Mesenchymal stem cell (in vitro differentiated cells and primary cell): Measurements from ENCODE around the gene IRF2BP2.
A peak's percentile ranks its signal among the peaks of the same experiment; 100 is the strongest.
"Not testable (repeated sequence)": the region's sequence is repeated elsewhere in the genome, so short reads cannot be mapped to it uniquely, and the experiment has no call there.

Experiments used
- DNase-seq: peaks from one replicate; pipeline ENCODE4 v3.0.0-alpha.2; 2013
- H2AFZ ChIP-seq: one replicate; pipeline ENCODE4 v1.6.1; 2013; ENCODE audit warnings: low read depth, mild to moderate bottlenecking, control low read depth, inconsistent platforms, low read length, moderate library complexity
- H2AK5ac ChIP-seq: 2 replicates; pipeline ENCODE4 v1.6.1; 2013; ENCODE audit warnings: low read length, moderate library complexity, mild to moderate bottlenecking, inconsistent platforms; ENCODE audit not compliant: severe bottlenecking
- H2BK120ac ChIP-seq: one replicate; pipeline ENCODE4 v1.6.1; 2013; ENCODE audit warnings: low read depth, mild to moderate bottlenecking, inconsistent platforms, low read length, moderate library complexity
- H2BK12ac ChIP-seq, 2 experiments: one replicate each; pipeline ENCODE4 v1.6.1; 2013; ENCODE audit warnings: inconsistent platforms in 2 of 2, low read length in 2 of 2, mild to moderate bottlenecking in 2 of 2, moderate library complexity in 2 of 2, control low read depth in 1 of 2
- H2BK15ac ChIP-seq: one replicate; pipeline ENCODE4 v1.6.1; 2013; ENCODE audit warnings: mild to moderate bottlenecking, low read depth, inconsistent platforms; ENCODE audit not compliant: poor library complexity, severe bottlenecking
- H2BK5ac ChIP-seq: 2 replicates; pipeline ENCODE4 v1.6.1; 2013; ENCODE audit warnings: low read depth, mild to moderate bottlenecking, low read length, control low read depth, inconsistent platforms; ENCODE audit not compliant: poor library complexity, severe bottlenecking
- H3K14ac ChIP-seq, 2 experiments: one replicate each; pipeline ENCODE4 v1.6.1; 2013; ENCODE audit warnings: inconsistent platforms in 2 of 2, low read length in 2 of 2, control low read depth in 1 of 2, mild to moderate bottlenecking in 1 of 2, moderate library complexity in 1 of 2
- H3K18ac ChIP-seq, 2 experiments: one replicate each; pipeline ENCODE4 v1.6.1; 2013; ENCODE audit warnings: inconsistent platforms in 2 of 2, low read length in 2 of 2, control low read depth in 1 of 2, low read depth in 1 of 2, mild to moderate bottlenecking in 1 of 2
- H3K23ac ChIP-seq, 2 experiments: one replicate each; pipeline ENCODE4 v1.6.1; 2013; ENCODE audit warnings: inconsistent platforms in 2 of 2, low read length in 2 of 2, mild to moderate bottlenecking in 2 of 2, moderate library complexity in 2 of 2, control low read depth in 1 of 2
- H3K27ac ChIP-seq: 2 replicates; pipeline ENCODE4 v1.5.1; 2013; ENCODE audit warnings: mild to moderate bottlenecking, moderate library complexity, low read length, control low read depth, inconsistent platforms; ENCODE audit not compliant: poor library complexity, severe bottlenecking
- H3K27me3 ChIP-seq, 2 experiments: 2 replicates each; pipeline versions ENCODE4 v1.6.1 to v1.7.0; 2013; ENCODE audit warnings: low read length in 2 of 2, mild to moderate bottlenecking in 2 of 2, moderate library complexity in 2 of 2, control low read depth in 1 of 2, inconsistent platforms in 1 of 2; ENCODE audit not compliant: control insufficient read depth in 1 of 2, insufficient read depth in 1 of 2
- H3K36me3 ChIP-seq, 2 experiments: 2 replicates each; pipeline versions ENCODE4 v1.6.1 to v1.7.0; 2013; ENCODE audit warnings: low read length in 2 of 2, control low read depth in 1 of 2, inconsistent platforms in 1 of 2, low read depth in 1 of 2, mild to moderate bottlenecking in 1 of 2; ENCODE audit not compliant: insufficient read depth in 2 of 2, control insufficient read depth in 1 of 2
- H3K4ac ChIP-seq, 2 experiments: one replicate each; pipeline ENCODE4 v1.6.1; 2013; ENCODE audit warnings: inconsistent platforms in 2 of 2, low read length in 2 of 2, mild to moderate bottlenecking in 2 of 2, moderate library complexity in 2 of 2, control low read depth in 1 of 2, low read depth in 1 of 2
- H3K4me1 ChIP-seq: 2 replicates; pipeline ENCODE4 v1.6.1; 2013; ENCODE audit warnings: low read depth, low read length, control low read depth; ENCODE audit not compliant: control insufficient read depth, insufficient read depth
- H3K4me2 ChIP-seq: 2 replicates; pipeline ENCODE4 v1.6.1; 2013; ENCODE audit warnings: low read length, mild to moderate bottlenecking, inconsistent platforms; ENCODE audit not compliant: poor library complexity, severe bottlenecking
- H3K4me3 ChIP-seq, 2 experiments: 2 replicates each; pipeline versions ENCODE4 v1.5.1 to v1.7.0; 2013; ENCODE audit warnings: low read length in 2 of 2, mild to moderate bottlenecking in 2 of 2, control low read depth in 1 of 2, low read depth in 1 of 2; ENCODE audit not compliant: insufficient read depth in 1 of 2
- H3K79me1 ChIP-seq: replicated peaks from 2 replicates; pipeline ENCODE4 v1.6.1; 2013; ENCODE audit warnings: mild to moderate bottlenecking, control low read depth, low read length, inconsistent platforms; ENCODE audit not compliant: poor library complexity, severe bottlenecking
- H3K9ac ChIP-seq: 2 replicates; pipeline ENCODE4 v1.7.0; 2013; ENCODE audit warnings: mild to moderate bottlenecking, low read length, moderate library complexity
- H3K9me3 ChIP-seq: 2 replicates; pipeline ENCODE4 v1.7.0; 2013; ENCODE audit warnings: mild to moderate bottlenecking, low read length; ENCODE audit not compliant: control insufficient read depth
- H4K8ac ChIP-seq: one replicate; pipeline ENCODE4 v1.6.1; 2013; ENCODE audit warnings: inconsistent platforms, mild to moderate bottlenecking, low read length, moderate library complexity
- H4K91ac ChIP-seq: one replicate; pipeline ENCODE4 v1.6.1; 2013; ENCODE audit warnings: mild to moderate bottlenecking, low read length, inconsistent platforms
- WGBS: methylation state at CpG from one replicate; pipeline ENCODE4 v1.1.7; 2013; ENCODE audit warnings: mixed read lengths; 5-methylcytosine and 5-hydroxymethylcytosine counted together

IRF2BP2 gene

DNA sequence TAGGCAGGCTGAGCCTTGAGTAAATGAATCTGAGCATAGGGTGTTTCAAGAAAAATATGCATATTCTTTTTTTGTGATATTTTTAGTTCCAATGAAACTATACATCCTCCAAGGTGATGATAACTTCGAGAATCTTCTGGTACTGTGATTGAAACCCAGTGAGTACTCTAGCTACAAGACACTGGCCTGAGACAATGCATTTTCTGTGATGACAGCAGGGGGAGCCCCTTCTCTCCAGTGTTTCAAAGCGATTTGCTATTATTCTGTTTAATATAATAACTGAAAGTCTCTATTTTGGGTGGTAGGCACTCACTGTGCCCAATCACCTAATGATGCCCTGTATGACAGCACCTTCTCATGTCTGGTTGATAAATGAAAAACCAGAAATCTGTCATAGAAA lies 12.1 kb downstream of the IRF2BP2 start:
- no peak overlapping the region for H3K4me2 ChIP-seq
- H2BK12ac ChIP-seq: no peak overlapping the region
- DNase-seq: peak; percentile 68
- H3K9me3 ChIP-seq: no peaks in the 10 kb centered on the region
- no peak overlapping the region for H2AFZ ChIP-seq
- H3K36me3 ChIP-seq: peaks cover 0 to 13% of the 10 kb centered on the region in 2 experiments
- H4K8ac ChIP-seq: no peak overlapping the region
- H3K27ac ChIP-seq: no peak overlapping the region
- H4K91ac ChIP-seq: no peak overlapping the region
- H3K4ac ChIP-seq: no peak overlapping the region
- H3K14ac ChIP-seq: no peak overlapping the region
- no peak overlapping the region for H3K23ac ChIP-seq
- H2AK5ac ChIP-seq: no peak overlapping the region
- no peak overlapping the region for H3K18ac ChIP-seq
- no peak overlapping the region for H2BK15ac ChIP-seq
- peak overlapping the region; percentile 14 for H3K9ac ChIP-seq
- WGBS: 70% methylated on average over 1 of the region's 2 CpGs
- no peaks in the 10 kb centered on the region for H3K79me1 ChIP-seq
- no peak overlapping the region for H2BK5ac ChIP-seq
- no peaks in the 10 kb centered on the region for H3K27me3 ChIP-seq
- peaks cover 1% of the 10 kb centered on the region for H3K4me1 ChIP-seq
- no peak overlapping the region for H3K4me3 ChIP-seq
- H2BK120ac ChIP-seq: no peak overlapping the region

DNA sequence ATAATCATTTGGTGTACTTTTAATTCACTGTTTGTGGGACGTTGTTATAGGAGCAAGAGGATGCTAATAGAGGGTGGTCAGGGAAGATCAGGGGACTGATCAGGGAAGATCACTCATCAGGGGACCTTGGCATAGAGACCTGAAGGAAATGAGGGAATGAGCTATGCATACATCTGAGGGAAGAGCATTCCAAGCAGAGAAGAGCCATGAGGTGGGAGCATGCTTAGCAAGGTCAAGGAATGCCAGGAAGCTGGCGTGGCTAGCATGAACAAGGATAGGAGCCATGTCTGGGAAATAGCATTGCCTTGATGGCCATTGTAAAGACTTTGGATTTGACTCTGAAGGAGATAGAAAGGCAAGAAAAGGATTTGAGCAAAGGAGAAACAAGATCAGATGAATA lies 14.1 kb downstream of the IRF2BP2 start:
- no peak overlapping the region for H4K8ac ChIP-seq
- H3K23ac ChIP-seq: no peak overlapping the region
- no peaks in the 10 kb centered on the region for H3K36me3 ChIP-seq
- H3K9me3 ChIP-seq: no peaks in the 10 kb centered on the region
- DNase-seq: no peak
- no peak overlapping the region for H3K4me2 ChIP-seq
- H3K14ac ChIP-seq: no peak overlapping the region
- no peak overlapping the region for H3K4ac ChIP-seq
- H2BK5ac ChIP-seq: no peak overlapping the region
- H3K4me1 ChIP-seq: peaks cover 1% of the 10 kb centered on the region
- H2BK120ac ChIP-seq: no peak overlapping the region
- no peaks in the 10 kb centered on the region for H3K79me1 ChIP-seq
- no peak overlapping the region for H3K4me3 ChIP-seq
- no peak overlapping the region for H3K18ac ChIP-seq
- H2BK15ac ChIP-seq: no peak overlapping the region
- H2AFZ ChIP-seq: no peak overlapping the region
- no peak overlapping the region for H2BK12ac ChIP-seq
- no peak overlapping the region for H3K27ac ChIP-seq
- H2AK5ac ChIP-seq: no peak overlapping the region
- 92% methylated on average over 2 of the region's 2 CpGs for WGBS
- H3K9ac ChIP-seq: no peak overlapping the region
- H4K91ac ChIP-seq: no peak overlapping the region
- H3K27me3 ChIP-seq: no peaks in the 10 kb centered on the region

DNA sequence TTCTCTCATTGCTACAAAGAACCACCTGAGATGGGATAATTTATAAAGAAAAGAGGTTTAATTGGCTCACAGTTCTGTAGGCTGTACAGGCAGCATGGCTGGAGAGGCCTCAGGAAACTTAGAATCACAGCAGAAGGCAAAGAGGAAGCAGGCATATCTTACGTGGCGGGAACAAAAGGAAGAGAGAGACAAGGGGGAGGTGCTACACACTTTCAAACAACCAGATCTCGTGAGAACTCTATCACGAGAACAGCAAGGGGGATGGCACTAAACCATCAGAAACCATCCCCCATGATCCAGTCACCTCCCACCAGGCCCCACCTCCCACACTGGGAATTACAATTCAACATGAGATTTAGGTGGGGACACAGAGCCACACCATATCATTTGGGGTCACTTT lies 15.4 kb downstream of the IRF2BP2 start:
- H2AK5ac ChIP-seq, H2BK12ac ChIP-seq, H2AFZ ChIP-seq, H2BK120ac ChIP-seq, H3K9me3 ChIP-seq, H3K4ac ChIP-seq, H3K14ac ChIP-seq, H3K4me2 ChIP-seq, DNase-seq, H2BK15ac ChIP-seq, H3K4me3 ChIP-seq, H3K79me1 ChIP-seq, H3K18ac ChIP-seq, H2BK5ac ChIP-seq, H3K9ac ChIP-seq, H3K27me3 ChIP-seq, H3K4me1 ChIP-seq, H3K36me3 ChIP-seq, H3K23ac ChIP-seq, H3K27ac ChIP-seq, H4K91ac ChIP-seq, H4K8ac ChIP-seq: not testable (repeated sequence)
- WGBS: 98% methylated on average over 4 of the region's 4 CpGs

DNA sequence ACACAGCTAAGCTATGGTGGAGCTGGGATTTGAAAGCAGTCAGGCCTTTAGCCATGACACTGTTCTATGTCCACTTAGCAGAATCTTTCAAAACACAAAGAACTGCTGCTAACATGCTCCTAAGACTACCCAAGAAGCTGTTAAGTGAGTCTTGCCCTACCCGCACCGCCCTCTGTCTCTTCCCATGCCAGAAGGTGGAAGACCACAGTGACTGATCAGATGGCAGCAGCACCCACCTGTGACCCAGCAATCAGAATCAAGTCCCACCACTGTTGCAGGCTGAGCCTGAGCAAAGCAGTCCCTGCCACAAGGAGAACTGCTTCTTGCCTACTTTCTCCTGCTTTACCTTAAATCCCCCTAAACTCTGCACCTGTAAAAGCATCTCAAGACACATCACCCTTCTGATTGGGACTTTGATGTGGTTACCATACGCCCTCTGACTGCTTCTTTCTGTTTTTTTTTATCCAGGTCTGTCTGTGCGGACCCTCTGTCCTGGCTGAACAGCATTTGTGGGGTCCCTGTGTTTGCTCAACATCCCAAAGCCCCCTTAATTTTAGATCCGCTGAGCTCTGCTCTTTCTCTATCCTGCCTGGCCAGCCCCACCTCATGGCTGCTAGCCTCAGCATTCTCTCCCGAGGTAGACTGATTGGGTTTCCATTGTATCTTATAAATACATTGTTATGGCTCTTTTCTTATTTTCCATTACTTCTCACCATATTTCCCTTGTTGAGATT lies 16.0 kb downstream of the IRF2BP2 start:
- Histone ChIP-seq H3K4me2 (no peak overlapping the region), H3K23ac (no peak overlapping the region), H4K91ac (no peak overlapping the region), H3K4me1 (no peaks in the 10 kb centered on the region), H3K9me3 (no peaks in the 10 kb centered on the region), H3K27me3 (no peaks in the 10 kb centered on the region), H3K14ac (no peak overlapping the region), H3K36me3 (no peaks in the 10 kb centered on the region), H2BK15ac (no peak overlapping the region), H3K18ac (no peak overlapping the region), H2AK5ac (no peak overlapping the region), H2AFZ (no peak overlapping the region), H3K4ac (no peak overlapping the region), H2BK12ac (peak overlapping the region in 1 of 2 experiments; percentile 1), H3K27ac (no peak overlapping the region), H2BK120ac (no peak overlapping the region), H3K79me1 (no peaks in the 10 kb centered on the region), H3K9ac (no peak overlapping the region), H2BK5ac (no peak overlapping the region), H3K4me3 (no peak overlapping the region), H4K8ac (no peak overlapping the region)
- 96% methylated on average over 5 of the region's 6 CpGs for WGBS
- DNase-seq: no peak
